Left lung (tissue), 10 donors: ENCODE results near the gene VWA2. TPM values are rescaled to one million over a fixed set of nuclear protein-coding genes. Genes with fewer than 3 reads are reported as not detected.

ENCODE experiments used
- ATAC-seq: fragments of 200-7000 bp; cut with Tn5 transposase; one replicate; pipeline ENCODE4 v1.9.1; 2020; ENCODE audit warnings: moderate library complexity
- DNase-seq, 4 donors: peaks; one replicate each; pipeline ENCODE4 v3.0.0-alpha.2; 2013 to 2020
- H3K27ac ChIP-seq, 2 donors: fragments of 200-600 bp; sonication (generic) in 1 of 2; one replicate each; pipeline versions ENCODE4 v1.5.0 to v1.8.0; 2020 to 2021
- H3K27me3 ChIP-seq, 2 donors: fragments of 200-600 bp; sonication (generic) in 1 of 2; one replicate each; pipeline versions ENCODE4 v1.5.0 to v1.8.0; 2020 to 2021
- H3K36me3 ChIP-seq, 2 donors: fragments of 200-600 bp; sonication (generic) in 1 of 2; one replicate each; pipeline versions ENCODE4 v1.5.0 to v1.8.0; 2020 to 2021
- H3K4me1 ChIP-seq, 2 donors: fragments of 200-600 bp; one replicate each; pipeline ENCODE4 v1.8.0; 2021
- H3K4me3 ChIP-seq, 2 donors: fragments of 200-600 bp; sonication (generic) in 1 of 2; one replicate each; pipeline versions ENCODE4 v1.5.0 to v1.8.0; 2020 to 2021; ENCODE audit warnings: mild to moderate bottlenecking in 1 of 2
- H3K9me3 ChIP-seq, 2 donors: fragments of 200-600 bp; sonication (generic) in 1 of 2; one replicate each; pipeline versions ENCODE4 v1.5.0 to v1.8.0; 2020 to 2021
- intact Hi-C, 2 donors: fragments of 100-400 bp; cut with DNase I; formaldehyde crosslinking; loops; one replicate each; pipeline versions ENCODE4 v1.11.2 to v1.14.2; 2022
- polyA plus RNA-seq, 6 donors: library from polyadenylated mRNA; unstranded; fragments of 120-200 nt; gene quantifications; one replicate each; pipeline ENCODE4 v1.2.1, GENCODE V29; 2013; ENCODE audit not compliant: insufficient read length in 6 of 6
- total RNA-seq, 2 donors: library from RNA; stranded (reverse); fragmentation: NEBNext Ultra II Directional; extraction: Animal tissue kit (Norgen Biotek cat#: 25700); gene quantifications; one replicate each; pipeline ENCODE4 v1.2.1, GENCODE V29; 2021
- TF ChIP-seq, protein P1 (sequence below), 2 donors: fragments of 200-600 bp; sonication (generic) in 1 of 2; IDR thresholded peaks; one replicate each; pipeline versions ENCODE4 v1.5.0 to v1.8.0; 2021; ENCODE audit warnings: antibody characterized with exemption in 2 of 2
- donor health status: DM: no; HTN: yes; CAD: no.
- donor health status: DM: no; HTN: no; CAD: no.

VWA2 gene
- total and polyA plus RNA-seq, 8 donors, result 9.5 to 31.4 (median 27.6) TPM

DNA sequence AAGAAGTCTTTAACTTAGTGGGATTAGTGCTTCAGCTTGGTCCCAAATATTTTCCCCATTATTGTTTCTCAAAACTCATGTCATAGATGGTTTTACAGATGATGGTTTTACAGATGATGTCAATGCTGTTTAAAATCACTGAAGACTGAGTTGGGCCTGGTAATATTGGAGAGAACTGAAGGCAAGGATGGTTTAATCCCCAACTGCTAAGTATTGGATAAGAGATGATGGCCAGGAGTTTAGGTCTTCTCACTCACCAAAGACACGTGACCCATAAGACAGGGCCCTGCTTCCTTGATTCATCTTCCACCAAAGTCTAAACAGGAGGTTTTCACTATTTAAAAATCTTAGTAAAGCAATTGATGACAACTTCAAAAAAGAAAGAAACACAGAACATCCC lies 56.3 kb downstream of the VWA2 start:
- TF ChIP-seq, protein P1, sequence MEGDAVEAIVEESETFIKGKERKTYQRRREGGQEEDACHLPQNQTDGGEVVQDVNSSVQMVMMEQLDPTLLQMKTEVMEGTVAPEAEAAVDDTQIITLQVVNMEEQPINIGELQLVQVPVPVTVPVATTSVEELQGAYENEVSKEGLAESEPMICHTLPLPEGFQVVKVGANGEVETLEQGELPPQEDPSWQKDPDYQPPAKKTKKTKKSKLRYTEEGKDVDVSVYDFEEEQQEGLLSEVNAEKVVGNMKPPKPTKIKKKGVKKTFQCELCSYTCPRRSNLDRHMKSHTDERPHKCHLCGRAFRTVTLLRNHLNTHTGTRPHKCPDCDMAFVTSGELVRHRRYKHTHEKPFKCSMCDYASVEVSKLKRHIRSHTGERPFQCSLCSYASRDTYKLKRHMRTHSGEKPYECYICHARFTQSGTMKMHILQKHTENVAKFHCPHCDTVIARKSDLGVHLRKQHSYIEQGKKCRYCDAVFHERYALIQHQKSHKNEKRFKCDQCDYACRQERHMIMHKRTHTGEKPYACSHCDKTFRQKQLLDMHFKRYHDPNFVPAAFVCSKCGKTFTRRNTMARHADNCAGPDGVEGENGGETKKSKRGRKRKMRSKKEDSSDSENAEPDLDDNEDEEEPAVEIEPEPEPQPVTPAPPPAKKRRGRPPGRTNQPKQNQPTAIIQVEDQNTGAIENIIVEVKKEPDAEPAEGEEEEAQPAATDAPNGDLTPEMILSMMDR (IDR thresholded peaks at IDR 0.05), result no peak
- no peak overlapping the region for H3K27ac ChIP-seq
- ATAC-seq (no peak), DNase-seq (no peak)
- H3K36me3 ChIP-seq, result peaks cover 0 to 23% of the 10 kb centered on the region in 2 donors
- H3K4me3 ChIP-seq, result no peak overlapping the region
- intact Hi-C loops, result no loop called here
- H3K4me1 ChIP-seq, result no peaks in the 10 kb centered on the region
- H3K27me3 ChIP-seq, result no peaks in the 10 kb centered on the region
- H3K9me3 ChIP-seq, result peaks cover 0 to 23% of the 10 kb centered on the region in 2 donors

- no peak overlapping the region for H3K4me3 ChIP-seq
- H3K27me3 ChIP-seq, result no peaks in the 10 kb centered on the region
- no peaks in the 10 kb centered on the region for H3K4me1 ChIP-seq
- ATAC-seq, result no peak
- no peak overlapping the region for H3K27ac ChIP-seq
- peaks cover 0 to 23% of the 10 kb centered on the region in 2 donors for H3K9me3 ChIP-seq
- peaks cover 0 to 23% of the 10 kb centered on the region in 2 donors for H3K36me3 ChIP-seq
- intact Hi-C loops, result no loop called here
- TF ChIP-seq, protein P1 (IDR thresholded peaks at IDR 0.05), result no peak
- no peak for DNase-seq
These were observed 58.2 kb downstream of the VWA2 start for GRCh38 chr10:114297136-114297705.

DNA sequence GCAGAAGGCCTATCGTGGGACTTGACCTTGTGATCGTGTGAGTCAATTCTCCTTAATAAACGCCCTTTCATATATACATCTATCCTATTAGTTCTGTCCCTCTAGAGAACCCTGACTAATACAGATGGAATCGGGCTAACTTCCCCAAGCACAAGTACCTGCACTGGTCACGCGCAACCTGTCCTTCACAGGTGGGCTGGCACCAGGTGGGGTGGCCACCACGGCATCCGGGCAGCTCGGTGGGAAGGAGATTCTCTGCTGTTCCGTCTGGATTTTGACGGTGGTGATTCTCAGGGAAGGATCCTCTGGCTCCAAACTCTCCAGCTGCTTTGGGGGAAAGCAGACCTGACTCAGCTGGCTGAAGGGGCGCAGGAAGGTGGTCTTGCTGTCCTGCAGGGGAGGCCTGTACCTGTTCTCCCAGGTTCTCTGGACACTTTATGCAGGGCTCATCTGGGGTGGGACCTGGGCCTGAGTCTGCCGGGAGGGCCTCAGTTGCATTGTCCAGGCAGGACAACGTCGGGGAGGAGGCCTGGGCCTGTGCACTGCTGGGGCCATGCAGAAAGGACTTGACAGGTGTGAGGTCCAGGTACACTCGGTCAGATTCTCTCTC lies 61.1 kb downstream of the VWA2 start:
- no peak overlapping the region for H3K4me3 ChIP-seq
- TF ChIP-seq, protein P1 (IDR thresholded peaks at IDR 0.05), result no peak
- H3K36me3 ChIP-seq, result peaks cover 0 to 23% of the 10 kb centered on the region in 2 donors
- DNase-seq (peak in 1 of 4 donors; percentile 27), ATAC-seq (no peak)
- no peak overlapping the region for H3K27ac ChIP-seq
- intact Hi-C loops, result loop anchor here in 1 of 2 donors (10.0 kb wide), 1 partner anchor 135 kb away; no protein-coding TSS in a partner anchor
- H3K4me1 ChIP-seq, result peaks cover 7 to 9% of the 10 kb centered on the region in 2 donors
- H3K9me3 ChIP-seq, result peaks cover 0 to 18% of the 10 kb centered on the region in 2 donors
- no peaks in the 10 kb centered on the region for H3K27me3 ChIP-seq

DNA sequence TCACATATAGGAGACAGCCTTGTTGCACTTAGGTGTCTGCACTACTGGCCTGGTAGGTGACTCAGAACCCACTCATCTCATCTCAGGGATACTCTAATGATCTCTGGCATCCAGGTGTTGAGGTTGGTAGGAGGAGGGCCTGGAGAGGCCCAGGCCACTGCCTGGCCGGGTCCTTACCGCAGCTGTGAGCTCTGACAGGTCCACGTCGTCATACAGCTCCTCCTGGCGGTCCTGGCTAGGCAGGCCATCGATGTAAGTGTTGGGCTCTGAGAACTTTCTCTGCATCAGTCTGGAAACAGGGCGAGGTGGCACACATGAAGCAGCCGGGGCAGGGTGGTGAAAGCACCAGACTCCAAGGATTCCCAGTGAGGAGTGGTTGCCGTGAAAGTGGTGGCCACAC lies 62.1 kb downstream of the VWA2 start:
- H3K36me3 ChIP-seq, result peaks cover 0 to 13% of the 10 kb centered on the region in 2 donors
- DNase-seq, result peak in 1 of 4 donors; percentile 21

More for the DNA sequence above, 62.1 kb downstream of the VWA2 start:
- Histone ChIP-seq H3K4me3 (no peak overlapping the region), H3K9me3 (peaks cover 0 to 8% of the 10 kb centered on the region in 2 donors), H3K27me3 (no peaks in the 10 kb centered on the region), H3K27ac (no peak overlapping the region), H3K4me1 (peaks cover 7 to 9% of the 10 kb centered on the region in 2 donors)
- intact Hi-C loops, result loop anchor here in 1 of 2 donors (10.0 kb wide), 1 partner anchor 134 kb away; no protein-coding TSS in a partner anchor
- ATAC-seq, result no peak
- TF ChIP-seq, protein P1 (IDR thresholded peaks at IDR 0.05), result no peak
